Osteoblast (primary cell): ENCODE measurements around the gene NOS1AP. TPM values are rescaled to one million over a fixed set of nuclear protein-coding genes. Genes with fewer than 3 reads are reported as not detected.

Experiments used
- DNase-seq: peaks from one replicate; pipeline ENCODE4 v3.0.0; 2011; ENCODE audit warnings: low spot score, mixed read lengths; ENCODE audit not compliant: insufficient read length; ENCODE audit errors: missing footprints
- H2AFZ ChIP-seq: 2 replicates; pipeline ENCODE4 v1.6.0; 2011; ENCODE audit warnings: mild to moderate bottlenecking, low read length
- H3K27ac ChIP-seq: 2 replicates; pipeline ENCODE4 v1.5.1; 2011; ENCODE audit warnings: mild to moderate bottlenecking, low read depth, low read length, moderate library complexity
- H3K27me3 ChIP-seq: 2 replicates; pipeline ENCODE4 v1.6.0; 2012; ENCODE audit warnings: mild to moderate bottlenecking, control low read depth, inconsistent platforms, low read length, moderate library complexity; ENCODE audit not compliant: insufficient read depth
- H3K36me3 ChIP-seq: 2 replicates; pipeline ENCODE4 v1.5.1; 2011; ENCODE audit warnings: mild to moderate bottlenecking, low read length, control low read depth, moderate library complexity; ENCODE audit not compliant: insufficient read depth
- H3K4me1 ChIP-seq: 2 replicates; pipeline ENCODE4 v1.5.1; 2011; ENCODE audit warnings: mild to moderate bottlenecking, low read length, control low read depth, moderate library complexity; ENCODE audit not compliant: insufficient read depth
- H3K4me2 ChIP-seq: 2 replicates; pipeline ENCODE4 v1.6.0; 2011; ENCODE audit warnings: mild to moderate bottlenecking, low read length; ENCODE audit not compliant: insufficient read depth
- H3K4me3 ChIP-seq: fragments of 200-600 bp; sonication (generic); 3 replicates; pipeline ENCODE4 v1.5.1; 2012; ENCODE audit warnings: mild to moderate bottlenecking, low read length, inconsistent platforms; ENCODE audit not compliant: insufficient read depth
- H3K79me2 ChIP-seq: 2 replicates; pipeline ENCODE4 v1.6.0; 2012; ENCODE audit warnings: mild to moderate bottlenecking, low read length, control low read depth, inconsistent platforms; ENCODE audit not compliant: insufficient read depth
- H3K9me3 ChIP-seq: 2 replicates; pipeline ENCODE4 v1.5.1; 2011; ENCODE audit warnings: low read depth, low read length, control low read depth
- H4K20me1 ChIP-seq: 2 replicates; pipeline ENCODE4 v1.6.0; 2012; ENCODE audit warnings: mild to moderate bottlenecking, low read length, control low read depth; ENCODE audit not compliant: insufficient read depth
- total RNA-seq: library from RNA; depleted of rRNA; stranded (reverse); fragments of >200 nt; gene quantifications from 2 replicates; pipeline ENCODE4 v1.2.3, GENCODE V29; 2012
- TF ChIP-seq, protein P1 (sequence below): IDR thresholded peaks from 2 replicates; pipeline ENCODE4 v1.5.1; 2011; ENCODE audit warnings: mild to moderate bottlenecking, low read depth, low read length, moderate library complexity; ENCODE audit errors: extremely low read depth

The NOS1AP gene
- total RNA-seq, 1 donor = not detected

DNA sequence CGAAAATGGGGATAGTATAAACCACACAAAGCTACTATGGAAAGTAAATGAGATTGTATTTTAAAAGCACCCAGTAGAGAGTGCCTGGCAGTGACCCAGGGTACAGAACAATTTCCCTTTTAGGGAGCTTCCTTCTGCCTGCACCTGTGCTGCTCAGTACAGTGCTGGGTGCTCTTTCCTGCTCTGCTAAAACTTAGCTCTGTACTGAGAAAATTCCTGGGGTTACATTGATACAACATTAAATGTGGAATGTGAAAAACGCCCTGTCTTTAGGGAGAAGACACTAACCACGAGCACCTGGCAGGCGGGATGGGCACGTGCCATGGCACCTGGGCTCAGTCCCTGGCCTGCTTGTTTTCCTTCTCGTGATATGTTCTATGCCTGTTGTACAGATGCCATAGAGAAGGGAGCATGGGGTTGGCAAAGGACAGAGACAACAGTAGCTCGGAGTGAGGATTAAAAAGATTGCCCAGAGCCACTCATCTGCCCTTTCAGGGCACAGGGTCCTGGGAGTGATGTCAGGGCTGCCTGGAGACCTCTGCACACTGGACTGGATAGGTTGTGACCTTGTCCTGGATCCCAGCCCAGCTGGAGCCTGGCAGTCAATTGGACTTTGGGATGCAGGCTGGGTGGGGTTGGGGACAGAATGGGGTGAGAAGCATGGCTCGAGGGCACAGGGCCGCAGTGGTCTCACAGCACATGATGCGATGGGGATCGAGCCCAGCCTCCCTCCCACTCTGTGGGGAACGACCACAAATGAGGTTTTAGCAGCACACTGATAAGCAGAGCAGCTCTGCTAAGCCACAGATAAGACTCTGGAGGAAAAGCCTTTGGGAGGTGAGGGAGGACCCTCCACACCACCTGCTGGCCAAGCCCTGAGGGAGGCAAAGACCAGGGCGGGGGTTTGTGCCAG is 302.9 kb downstream of the NOS1AP start:
- Histone ChIP-seq H3K9me3 (no peaks in the 10 kb centered on the region), H2AFZ (no peak overlapping the region), H3K4me3 (no peak overlapping the region), H3K27ac (no peak overlapping the region), H3K79me2 (no peaks in the 10 kb centered on the region), H3K27me3 (peaks cover 18% of the 10 kb centered on the region), H4K20me1 (no peaks in the 10 kb centered on the region), H3K4me1 (no peaks in the 10 kb centered on the region), H3K4me2 (no peak overlapping the region), H3K36me3 (no peaks in the 10 kb centered on the region)
- DNase-seq = no peak
- TF ChIP-seq, protein P1, sequence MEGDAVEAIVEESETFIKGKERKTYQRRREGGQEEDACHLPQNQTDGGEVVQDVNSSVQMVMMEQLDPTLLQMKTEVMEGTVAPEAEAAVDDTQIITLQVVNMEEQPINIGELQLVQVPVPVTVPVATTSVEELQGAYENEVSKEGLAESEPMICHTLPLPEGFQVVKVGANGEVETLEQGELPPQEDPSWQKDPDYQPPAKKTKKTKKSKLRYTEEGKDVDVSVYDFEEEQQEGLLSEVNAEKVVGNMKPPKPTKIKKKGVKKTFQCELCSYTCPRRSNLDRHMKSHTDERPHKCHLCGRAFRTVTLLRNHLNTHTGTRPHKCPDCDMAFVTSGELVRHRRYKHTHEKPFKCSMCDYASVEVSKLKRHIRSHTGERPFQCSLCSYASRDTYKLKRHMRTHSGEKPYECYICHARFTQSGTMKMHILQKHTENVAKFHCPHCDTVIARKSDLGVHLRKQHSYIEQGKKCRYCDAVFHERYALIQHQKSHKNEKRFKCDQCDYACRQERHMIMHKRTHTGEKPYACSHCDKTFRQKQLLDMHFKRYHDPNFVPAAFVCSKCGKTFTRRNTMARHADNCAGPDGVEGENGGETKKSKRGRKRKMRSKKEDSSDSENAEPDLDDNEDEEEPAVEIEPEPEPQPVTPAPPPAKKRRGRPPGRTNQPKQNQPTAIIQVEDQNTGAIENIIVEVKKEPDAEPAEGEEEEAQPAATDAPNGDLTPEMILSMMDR = no peak

GRCh38 chr1:162373072-162373427 is 303.6 kb downstream of the NOS1AP start:
- H3K9me3 ChIP-seq = no peaks in the 10 kb centered on the region
- no peaks in the 10 kb centered on the region for H3K36me3 ChIP-seq
- TF ChIP-seq, protein P1 = no peak
- H3K4me2 ChIP-seq = no peak overlapping the region
- no peaks in the 10 kb centered on the region for H3K79me2 ChIP-seq
- no peak overlapping the region for H3K27ac ChIP-seq
- DNase-seq = no peak
- H4K20me1 ChIP-seq = no peaks in the 10 kb centered on the region
- peaks cover 16% of the 10 kb centered on the region for H3K27me3 ChIP-seq
- no peaks in the 10 kb centered on the region for H3K4me1 ChIP-seq
- H3K4me3 ChIP-seq = no peak overlapping the region
- no peak overlapping the region for H2AFZ ChIP-seq

GRCh38 chr1:162373541-162374260 is 304.2 kb downstream of the NOS1AP start:
- DNase-seq = no peak

More at GRCh38 chr1:162373541-162374260, 304.2 kb downstream of the NOS1AP start:
- Histone ChIP-seq H3K4me2 (no peak overlapping the region), H3K4me1 (no peaks in the 10 kb centered on the region), H2AFZ (no peak overlapping the region), H4K20me1 (no peaks in the 10 kb centered on the region), H3K27me3 (peaks cover 10% of the 10 kb centered on the region), H3K4me3 (no peak overlapping the region), H3K36me3 (no peaks in the 10 kb centered on the region), H3K27ac (no peak overlapping the region), H3K9me3 (no peaks in the 10 kb centered on the region), H3K79me2 (no peaks in the 10 kb centered on the region)
- TF ChIP-seq, protein P1 = no peak
